Kidney capillary endothelial cell (primary cell): ENCODE measurements around the gene ROR2.

Source experiments
- DNase-seq: peaks from one replicate; pipeline ENCODE4 v3.0.0-alpha.2; 2018; ENCODE audit warnings: low spot score

The ROR2 gene

GRCh38 chr9:91873637-91874051 is 76.4 kb downstream of the ROR2 start:
- no peak for DNase-seq

- DNase-seq: no peak
These were observed 81.2 kb downstream of the ROR2 start for GRCh38 chr9:91868732-91869391.

- DNase-seq: no peak
These were observed 82.3 kb downstream of the ROR2 start for GRCh38 chr9:91867740-91868139.

- no peak for DNase-seq
These were observed 85.0 kb downstream of the ROR2 start for GRCh38 chr9:91865041-91865440.

- no peak for DNase-seq
These were observed 85.6 kb downstream of the ROR2 start for GRCh38 chr9:91864380-91864779.

GRCh38 chr9:91863469-91863868 is 86.6 kb downstream of the ROR2 start:
- DNase-seq: no peak

GRCh38 chr9:91858213-91859030 is 91.6 kb downstream of the ROR2 start:
- no peak for DNase-seq

GRCh38 chr9:91857291-91858212 is 92.5 kb downstream of the ROR2 start:
- DNase-seq: no peak

GRCh38 chr9:91856419-91856818 is 93.6 kb downstream of the ROR2 start:
- DNase-seq: no peak

GRCh38 chr9:91855196-91855595 is 94.8 kb downstream of the ROR2 start:
- no peak for DNase-seq

- DNase-seq: no peak
These were observed 97.2 kb downstream of the ROR2 start for GRCh38 chr9:91852801-91853347.

GRCh38 chr9:91849694-91850093 is 100.3 kb downstream of the ROR2 start:
- DNase-seq: no peak

- DNase-seq: no peak
These were observed 101.9 kb downstream of the ROR2 start for GRCh38 chr9:91848146-91848545.

GRCh38 chr9:91847581-91848091 is 102.4 kb downstream of the ROR2 start:
- DNase-seq: peak; percentile 36

- no peak for DNase-seq
These were observed 104.1 kb downstream of the ROR2 start for GRCh38 chr9:91845879-91846278.

- no peak for DNase-seq
These were observed 105.2 kb downstream of the ROR2 start for GRCh38 chr9:91844701-91845291.

GRCh38 chr9:91844190-91844589 is 105.8 kb downstream of the ROR2 start:
- DNase-seq: no peak

GRCh38 chr9:91843623-91844148 is 106.3 kb downstream of the ROR2 start:
- DNase-seq: no peak

- DNase-seq: no peak
These were observed 106.9 kb downstream of the ROR2 start for GRCh38 chr9:91843093-91843492.

- DNase-seq: no peak
These were observed 107.5 kb downstream of the ROR2 start for GRCh38 chr9:91842358-91843049.

GRCh38 chr9:91841591-91841990 is 108.4 kb downstream of the ROR2 start:
- no peak for DNase-seq
